ENCODE results near the gene ARL9.

DNA sequence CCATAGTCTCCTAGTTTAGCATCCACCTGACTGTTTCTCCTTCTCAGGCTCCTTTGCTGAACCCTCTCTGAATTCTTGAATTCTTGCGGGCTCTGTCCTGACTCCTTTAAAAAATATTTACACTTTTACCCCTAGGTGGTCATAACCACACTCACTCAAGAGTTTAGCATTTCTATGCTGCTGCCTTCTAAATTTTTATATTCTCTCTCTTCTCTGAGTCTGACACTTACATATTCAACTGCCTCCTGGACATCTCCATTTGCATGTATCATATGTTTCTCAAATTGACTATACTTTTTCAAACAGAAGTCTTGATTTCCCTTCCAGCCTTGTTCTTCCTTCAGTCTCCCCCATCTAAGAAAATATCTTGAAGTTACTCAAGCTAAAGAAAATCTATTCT is 31.6 kb downstream of the ARL9 start:
- TF ChIP-seq CTCF (IDR thresholded peaks at IDR 0.05) (no peak), POLR2A (IDR thresholded peaks at IDR 0.05) (no peak), EP300 (IDR thresholded peaks at IDR 0.05) (no peak)
